Activated CD4-positive, alpha-beta T cell treated with anti-CD3 and anti-CD28 coated beads, Interleukin-2, amount 50 U/mL, for 48 hours (primary cell): ENCODE data around the gene DUSP5.
"Not testable (repeated sequence)": the region's sequence is repeated elsewhere in the genome, so short reads cannot be mapped to it uniquely, and the experiment has no call there.

Experiments used
- DNase-seq, 2 experiments: peaks; one replicate each; pipeline ENCODE4 v3.0.0-alpha.2; 2020

DUSP5 gene

DNA sequence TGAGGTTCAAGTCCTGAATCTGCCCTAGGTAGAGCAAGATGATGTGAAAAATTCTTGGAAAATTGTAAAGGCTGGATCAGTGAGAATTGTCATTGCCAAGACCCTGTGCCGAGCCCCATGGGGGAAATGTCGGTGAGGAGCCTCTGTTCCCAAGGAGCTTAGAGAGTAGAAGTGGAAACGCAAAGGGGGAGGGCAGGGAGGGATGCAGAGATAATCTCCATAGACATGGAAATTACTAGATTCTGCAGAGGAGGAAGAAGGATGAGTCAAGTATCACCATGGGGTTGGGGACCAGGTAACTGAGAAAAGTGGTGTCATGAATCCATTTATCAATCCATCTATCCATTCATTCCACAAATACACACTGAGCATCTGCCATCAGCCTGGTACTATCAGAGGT lies 26.0 kb downstream of the DUSP5 start:
- no peak for DNase-seq

DNA sequence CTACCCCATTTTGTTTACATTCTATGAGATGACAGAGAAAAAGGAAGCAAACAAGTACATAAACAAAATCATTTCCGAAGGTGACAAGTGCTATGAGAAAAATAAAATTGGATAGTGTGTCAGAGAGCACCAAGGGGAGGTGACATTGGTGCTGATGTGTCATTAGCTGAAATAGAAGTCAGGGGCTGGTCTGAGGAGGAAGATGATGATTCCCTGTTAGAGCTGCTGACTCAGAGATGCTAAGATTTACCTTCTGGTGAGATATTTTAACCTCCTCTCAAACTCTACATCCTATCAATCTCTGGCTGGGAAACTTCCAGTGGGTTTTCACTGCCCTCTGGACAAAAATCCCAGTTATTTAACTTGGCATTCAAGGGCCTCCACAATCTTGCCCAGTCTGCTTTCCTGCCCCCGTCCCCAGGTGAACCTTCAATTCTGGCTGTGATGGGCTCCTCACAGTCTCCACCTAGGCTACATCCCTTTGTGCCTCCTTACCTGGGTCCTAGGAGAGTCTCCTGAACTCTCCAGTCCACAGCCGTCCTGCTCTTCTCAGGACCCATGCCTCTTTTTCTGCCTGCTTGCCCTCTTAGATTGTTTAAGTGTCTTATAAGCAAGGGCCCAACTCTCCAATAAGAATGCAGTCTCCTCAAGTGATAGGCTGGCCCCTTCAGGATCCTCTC lies 26.6 kb downstream of the DUSP5 start:
- DNase-seq, result no peak

DNA sequence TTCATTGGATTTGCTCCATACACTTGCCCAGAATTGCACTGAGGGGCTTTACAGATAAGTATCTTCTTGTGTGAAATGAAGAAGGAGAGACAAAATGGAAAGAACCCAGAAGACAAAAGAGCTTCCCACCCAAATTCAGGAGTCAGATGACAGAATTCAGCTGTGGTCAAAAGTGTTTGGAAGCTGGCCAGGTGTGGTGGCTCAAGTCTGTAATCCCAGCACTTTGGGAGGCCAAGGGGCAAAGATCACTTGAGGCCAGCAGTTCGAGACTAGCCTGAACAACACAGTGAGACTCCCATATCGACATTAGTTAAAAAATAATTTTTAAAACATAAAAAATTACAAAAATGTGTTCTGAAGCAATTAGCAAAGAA lies 27.1 kb downstream of the DUSP5 start:
- DNase-seq, result no peak

DNA sequence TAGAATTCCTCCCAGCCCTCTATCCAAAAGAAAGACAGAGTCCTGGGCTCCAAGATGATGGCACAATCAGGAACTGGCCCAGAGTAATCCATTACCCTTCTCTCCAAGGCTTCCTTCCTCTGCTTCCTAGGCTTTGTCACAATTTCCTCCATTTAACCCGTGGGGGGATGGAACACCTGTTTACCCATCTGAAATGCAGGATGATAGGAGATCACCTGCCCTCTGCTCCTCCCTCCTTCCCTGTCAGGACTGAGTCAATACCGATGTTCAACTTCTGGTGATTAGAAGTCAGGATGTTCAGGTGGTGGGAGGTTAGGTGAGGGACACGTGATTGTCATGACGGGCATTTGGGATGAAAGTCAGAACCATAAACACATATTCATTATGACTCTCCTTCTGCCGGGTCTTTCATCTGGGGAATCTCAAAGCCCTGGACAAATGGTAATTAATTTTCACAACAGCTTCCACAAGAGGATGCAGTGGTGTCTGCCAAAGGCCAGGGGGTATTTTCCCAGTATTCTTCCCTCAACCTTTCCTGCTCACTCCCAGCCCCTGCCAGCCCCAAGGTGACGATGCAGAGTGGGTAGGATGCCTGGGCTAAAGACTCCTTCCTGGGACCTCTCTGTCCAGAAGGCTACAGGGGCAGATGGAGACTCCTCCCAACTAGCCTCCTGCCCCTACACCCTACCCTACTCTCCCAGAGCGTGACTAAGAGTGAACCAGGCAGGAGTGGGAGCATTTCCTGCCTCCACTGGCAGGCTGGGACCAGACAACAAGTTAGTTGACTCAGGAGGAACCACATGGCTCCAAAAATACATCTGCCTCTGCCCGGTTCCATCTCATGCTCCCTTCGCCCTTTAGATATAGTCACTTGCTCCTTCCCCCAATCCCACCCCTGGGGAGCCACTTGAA lies 27.9 kb downstream of the DUSP5 start:
- DNase-seq, result peak in 1 of 2 experiments; percentile 6

DNA sequence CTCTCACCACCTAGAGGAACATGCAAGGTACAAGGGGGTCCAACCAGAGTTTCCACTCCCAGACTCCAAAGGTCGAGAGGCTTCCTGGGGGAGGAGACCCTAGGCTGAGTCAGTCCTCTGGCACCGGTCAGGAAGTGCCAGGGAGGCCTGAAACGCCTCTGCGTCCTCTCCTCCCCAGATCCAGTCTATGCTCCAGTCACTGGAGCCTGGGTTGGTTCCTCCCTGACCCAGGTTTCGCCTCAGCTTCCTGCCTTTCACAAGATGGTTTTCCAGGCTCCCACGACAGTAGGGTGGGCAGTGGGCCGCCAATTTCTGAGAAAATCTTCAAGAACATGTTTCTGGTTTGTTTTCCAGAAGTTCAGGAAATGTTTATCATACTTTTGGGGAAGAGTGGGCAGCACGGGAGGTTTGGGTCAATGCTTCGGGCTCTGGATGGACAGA lies 30.0 kb downstream of the DUSP5 start:
- no peak for DNase-seq

DNA sequence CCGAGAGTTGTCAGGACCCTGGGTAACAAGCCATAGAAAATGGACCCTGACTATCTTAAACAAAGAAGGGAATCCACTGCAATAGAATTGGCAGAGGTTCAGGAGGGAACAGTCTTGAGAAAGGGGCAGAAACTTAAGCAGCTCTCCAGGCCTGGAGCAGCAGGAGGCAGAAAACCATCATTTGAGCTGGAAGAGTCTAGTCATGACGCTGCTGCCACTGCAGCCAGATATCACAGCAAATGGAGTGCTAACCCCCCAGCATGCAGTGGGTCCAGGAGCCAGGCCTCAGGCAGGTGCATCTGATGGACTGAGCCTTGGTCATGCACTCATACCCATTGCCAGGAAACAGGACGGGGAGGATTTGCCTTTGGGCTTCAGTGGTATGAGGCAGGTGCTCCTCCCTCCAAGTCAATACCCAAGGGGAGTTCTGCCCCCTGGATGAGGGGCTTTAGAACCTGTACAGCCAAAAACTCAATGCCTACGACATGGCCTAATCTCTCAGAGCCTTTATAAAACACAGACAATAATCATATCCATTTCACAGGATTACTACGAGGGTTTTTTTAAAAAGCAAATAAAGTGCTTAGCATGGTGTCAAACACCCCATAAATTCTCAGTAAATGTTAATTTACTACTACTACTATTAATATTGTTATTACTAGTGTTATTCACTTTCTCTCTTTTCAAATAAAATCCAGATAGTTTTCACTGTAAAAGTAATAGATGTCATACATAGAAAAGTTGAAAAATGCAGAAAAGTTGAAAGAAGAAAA lies 30.7 kb downstream of the DUSP5 start:
- DNase-seq, result no peak

DNA sequence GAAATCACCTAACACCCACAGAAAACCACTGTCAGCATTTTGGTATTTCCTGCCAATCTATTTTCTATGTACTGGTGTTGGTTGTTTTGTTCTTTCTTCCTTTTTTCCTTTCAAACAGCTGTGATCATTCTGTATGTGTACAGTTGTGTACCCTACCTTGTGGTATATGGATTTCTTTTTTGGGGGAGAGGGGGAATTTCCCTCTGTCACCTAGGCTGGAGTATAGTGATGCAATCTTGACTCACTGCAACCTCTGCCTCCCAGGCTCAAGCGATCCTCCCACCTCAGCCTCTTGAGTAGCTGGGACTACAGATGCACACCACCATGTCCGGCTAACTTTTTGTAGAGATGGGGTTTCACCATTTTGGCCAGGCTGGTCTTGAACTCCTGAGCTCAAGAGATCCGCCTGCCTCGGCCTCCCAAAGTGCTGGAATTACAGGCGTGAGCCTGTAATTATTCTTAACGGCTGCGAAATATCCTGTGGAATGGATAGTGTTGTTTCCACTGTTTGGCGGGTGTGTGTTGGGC lies 31.4 kb downstream of the DUSP5 start:
- peak; percentile 41 to 44 for DNase-seq

DNA sequence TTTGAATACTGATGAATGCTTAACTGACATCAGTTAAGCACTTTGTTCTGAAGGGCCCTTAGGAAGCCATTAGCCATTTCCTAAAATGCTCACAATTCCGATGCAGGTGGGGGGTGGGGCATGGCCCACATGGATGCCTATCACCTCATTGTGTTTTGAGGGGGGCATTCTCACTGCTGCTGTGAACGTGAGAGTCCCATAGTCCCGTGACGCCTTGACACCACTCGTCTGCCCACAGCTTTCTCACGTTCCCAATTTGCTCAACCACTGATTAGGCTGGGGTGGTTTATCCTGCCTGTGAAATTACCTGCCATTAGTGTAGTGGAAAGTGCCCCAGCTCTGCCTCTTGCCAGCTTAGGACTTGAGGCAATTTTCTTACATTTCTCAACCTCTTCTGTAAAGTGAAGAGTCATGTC lies 31.9 kb downstream of the DUSP5 start:
- peak; percentile 26 to 45 for DNase-seq

DNA sequence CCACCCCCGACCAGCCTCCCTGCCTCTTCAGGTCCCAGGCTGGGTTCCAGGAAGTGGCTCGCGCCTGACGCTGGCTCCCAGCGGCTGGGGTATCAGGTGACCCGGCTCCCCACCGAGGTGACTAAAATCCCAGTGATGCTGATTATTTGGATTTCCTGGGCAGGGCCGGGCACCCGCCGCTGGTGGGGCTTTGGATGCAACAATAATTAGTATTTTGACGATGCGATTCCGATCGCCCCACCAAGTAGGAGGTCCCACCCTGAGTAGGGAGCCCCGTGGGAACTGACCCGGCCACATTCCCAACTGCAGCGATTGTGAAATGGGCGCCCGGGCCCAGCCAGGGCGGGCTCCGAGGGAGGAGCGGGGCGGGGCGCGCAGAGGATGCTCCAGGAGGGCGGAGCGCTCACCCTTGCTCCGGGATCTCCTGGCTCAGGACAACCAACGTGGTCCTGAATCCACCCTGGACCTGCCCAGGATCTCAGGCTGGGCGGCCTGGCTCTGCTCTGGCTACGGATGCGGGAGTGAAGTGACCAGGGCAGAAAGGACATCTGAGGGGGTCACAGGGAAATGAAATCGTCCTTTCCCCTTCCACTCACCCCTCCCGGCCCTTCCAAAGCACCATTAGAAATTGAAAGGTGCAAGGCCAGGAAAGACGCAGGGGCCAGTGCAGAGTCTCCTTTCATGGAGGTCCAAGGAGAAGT lies 32.6 kb downstream of the DUSP5 start:
- peak in 1 of 2 experiments; percentile 31 for DNase-seq

DNA sequence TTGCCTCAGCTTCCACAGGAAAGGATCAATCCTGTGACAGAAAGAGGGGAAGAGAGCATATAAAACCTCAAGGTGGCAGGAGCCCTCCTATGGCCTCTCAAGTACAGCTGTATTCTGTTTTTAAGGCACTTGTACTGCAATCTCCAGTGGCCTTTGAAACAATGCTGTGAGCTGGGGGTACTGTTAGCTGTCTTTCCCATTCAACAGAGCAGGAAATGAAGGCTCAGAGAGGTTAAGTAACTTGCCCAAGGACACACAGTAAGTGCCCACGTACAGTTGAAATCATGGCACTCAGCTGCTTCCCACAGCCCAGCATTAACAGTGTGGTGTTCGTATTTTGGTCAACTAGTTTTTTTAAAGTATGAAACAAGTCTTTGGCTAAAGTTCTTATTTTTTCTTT lies 34.0 kb downstream of the DUSP5 start:
- DNase-seq, result no peak

DNA sequence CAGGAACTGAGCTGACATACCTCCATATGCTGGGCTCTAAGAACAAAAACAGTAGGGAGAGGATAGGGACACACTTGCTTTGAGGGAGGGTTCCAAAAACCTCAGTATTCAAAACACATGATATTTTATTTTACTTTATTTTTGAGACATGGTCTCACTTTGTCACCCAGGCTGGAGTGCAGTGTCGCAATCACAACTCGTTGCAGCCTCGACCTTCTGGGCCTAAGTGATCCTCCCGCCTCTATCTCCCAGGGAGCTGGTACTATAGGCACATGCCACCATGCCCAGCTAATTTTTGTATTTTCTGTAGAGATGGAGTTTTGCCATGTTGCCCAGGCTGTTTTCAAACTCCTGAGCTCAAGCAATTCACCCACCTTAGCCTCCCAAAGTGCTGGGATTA lies 34.9 kb downstream of the DUSP5 start:
- not testable (repeated sequence) for DNase-seq

DNA sequence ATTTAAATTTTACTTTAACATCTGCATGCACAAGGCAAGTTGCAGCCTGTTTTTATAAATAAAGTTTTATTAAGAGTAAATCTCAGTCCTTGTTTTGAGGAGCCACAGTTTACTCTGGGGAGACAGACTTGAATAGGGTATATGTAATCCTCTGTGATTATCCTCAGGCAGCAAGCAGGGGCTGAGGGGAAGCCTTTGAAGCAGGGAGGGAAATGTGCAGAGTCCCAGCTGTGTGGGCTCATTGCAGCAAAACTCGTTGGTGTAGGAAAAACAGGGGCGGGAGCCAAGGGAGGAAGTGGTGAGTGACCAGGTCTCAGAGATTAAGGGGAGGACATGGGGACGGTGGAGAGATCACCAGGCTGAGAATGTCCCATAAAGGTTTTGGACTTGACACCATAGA lies 35.4 kb downstream of the DUSP5 start:
- no peak for DNase-seq

DNA sequence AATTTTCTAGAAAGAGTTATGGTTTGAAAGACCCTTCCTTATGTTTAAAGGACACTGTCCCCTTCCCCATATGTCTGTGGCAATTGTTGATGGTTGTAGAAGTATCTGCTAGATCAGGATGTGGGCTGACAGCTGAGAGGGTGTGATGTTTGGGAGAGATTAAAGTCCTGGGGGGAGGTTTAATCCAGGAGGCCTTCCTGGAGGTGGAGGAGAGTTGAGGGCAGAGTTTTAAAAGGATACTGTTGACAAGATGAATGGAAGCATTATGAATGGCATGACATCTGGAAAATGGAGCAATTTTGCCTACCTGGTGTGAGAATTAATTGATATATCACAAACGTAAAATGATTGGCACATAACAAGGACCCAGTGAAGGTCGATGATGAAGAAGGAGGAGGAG lies 36.9 kb downstream of the DUSP5 start:
- DNase-seq, result no peak

DNA sequence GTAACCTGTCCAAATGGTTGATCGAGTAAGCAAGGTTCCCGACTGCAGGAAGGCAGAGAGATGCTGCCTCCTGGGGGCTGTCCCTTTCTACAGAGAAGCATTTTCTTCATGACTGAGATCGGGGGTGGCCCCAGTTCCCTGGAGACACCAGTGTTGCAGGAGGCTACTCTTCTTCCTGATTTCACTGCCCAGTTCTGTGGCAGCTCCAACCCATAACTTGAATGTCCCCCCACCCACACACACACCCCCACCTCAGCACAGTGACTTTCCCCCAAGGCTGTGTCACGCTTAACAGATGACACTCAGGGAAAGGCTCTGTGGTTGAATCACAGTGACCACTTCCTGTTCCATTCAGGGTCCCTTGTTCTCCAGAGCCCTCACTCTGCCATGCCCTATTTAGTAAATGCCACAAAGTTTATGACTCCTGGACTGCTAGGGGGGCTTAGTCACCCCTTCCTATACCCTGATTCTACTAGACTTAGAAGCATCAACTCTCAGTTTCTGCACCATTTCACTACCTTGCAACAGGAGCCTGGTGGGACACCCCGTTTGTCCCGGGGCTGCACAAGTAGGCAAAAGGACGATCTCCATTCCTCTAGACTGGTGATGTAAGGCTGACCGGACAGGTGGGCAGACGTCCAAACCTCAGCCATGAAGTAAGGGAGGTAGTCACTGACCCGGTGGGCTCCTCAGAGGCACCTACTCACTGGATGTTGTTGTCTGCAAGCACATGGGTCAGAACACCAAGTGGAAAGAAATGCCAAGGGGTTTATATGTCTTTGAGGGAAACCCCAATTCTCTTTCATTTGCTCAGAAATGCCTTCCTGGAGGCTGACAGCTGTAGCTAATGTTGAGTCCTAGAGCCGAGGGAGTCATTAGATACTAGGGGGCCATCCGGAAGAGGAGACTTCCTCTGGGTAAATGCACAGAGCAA lies 38.5 kb downstream of the DUSP5 start:
- peak; percentile 78 to 84 for DNase-seq

DNA sequence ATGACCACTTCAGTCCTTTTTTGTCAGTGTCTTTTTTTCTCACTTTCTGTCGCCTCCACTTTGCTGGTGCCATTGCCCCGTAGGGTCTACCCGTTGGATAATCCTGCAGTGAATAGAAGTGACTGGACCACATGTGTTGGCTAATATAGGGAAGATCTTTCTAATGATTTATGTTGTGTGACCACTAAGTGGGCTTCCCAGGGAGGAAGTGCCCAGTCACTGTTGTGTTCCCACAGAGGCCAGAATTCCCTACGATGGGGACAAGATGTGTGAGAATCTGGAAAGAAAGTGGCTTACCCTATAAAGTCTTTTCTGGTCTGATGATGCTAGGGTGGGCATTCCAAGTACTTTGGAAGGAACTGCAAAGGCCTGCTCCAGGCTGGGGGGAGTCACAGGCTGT lies 41.4 kb downstream of the DUSP5 start:
- DNase-seq, result no peak

DNA sequence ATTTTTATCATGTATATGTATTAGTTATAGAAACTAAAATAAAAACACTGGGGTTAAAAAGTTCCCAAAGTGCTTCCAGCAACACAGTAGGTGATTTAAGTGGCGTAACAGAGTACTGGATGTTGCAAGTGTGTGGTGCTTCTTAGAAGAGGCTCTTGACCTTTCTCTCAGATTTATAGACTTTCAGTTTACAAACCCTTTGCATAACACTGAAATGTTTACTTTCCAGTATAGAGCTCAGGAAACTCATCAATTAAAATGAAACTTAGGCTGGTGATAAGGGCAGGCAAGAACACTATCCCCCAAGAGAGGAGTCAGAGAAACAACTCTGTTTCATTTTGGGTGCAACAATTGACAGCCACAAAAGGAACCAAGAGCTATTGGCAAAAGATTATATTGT lies 42.3 kb downstream of the DUSP5 start:
- no peak for DNase-seq

DNA sequence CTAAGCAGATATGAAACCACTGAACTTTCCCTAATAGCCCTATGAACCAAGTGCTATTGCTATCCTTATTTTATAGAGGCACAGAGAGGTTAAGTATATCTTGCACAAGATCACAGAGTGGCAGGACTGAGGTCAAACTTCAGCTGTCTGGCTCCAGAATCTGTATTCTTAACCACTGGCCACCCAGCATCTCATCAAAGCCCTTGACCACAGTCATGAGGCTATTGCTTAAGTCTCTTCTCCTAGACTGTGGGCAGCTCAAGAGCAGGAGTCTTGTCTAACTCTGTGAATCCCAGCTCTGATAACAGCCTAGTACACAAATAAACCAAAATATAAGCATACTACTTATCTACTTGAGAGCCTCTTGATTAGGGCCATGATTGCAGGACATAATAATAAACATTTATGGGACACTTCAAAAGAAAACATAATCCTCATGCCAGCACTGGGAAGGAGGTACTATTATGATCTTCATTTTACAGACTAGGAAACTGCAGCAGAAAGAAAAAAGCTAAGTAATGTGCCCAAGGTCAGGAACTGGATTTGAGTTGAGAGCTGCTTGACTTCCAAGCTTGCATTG lies 47.3 kb downstream of the DUSP5 start:
- no peak for DNase-seq

DNA sequence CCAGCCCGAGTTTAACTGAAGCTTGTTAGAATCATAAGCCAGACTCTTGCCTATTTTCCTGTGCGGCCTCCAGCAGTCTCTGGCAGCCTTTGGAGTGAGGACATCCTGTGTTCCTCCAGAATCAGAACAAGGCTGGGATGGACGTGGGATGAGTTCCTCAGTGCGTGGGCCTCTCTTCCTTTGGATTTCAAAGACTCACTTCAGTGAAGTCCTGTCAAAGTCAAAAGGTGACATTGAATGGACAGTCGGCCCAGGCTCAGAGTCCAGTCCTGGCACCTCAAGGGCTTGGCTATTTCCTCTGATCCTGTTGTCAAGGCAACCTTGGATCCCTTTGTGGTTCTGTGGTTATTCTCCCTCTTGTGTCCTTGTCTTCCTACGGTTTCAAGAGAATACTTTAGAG lies 48.4 kb downstream of the DUSP5 start:
- DNase-seq, result no peak

DNA sequence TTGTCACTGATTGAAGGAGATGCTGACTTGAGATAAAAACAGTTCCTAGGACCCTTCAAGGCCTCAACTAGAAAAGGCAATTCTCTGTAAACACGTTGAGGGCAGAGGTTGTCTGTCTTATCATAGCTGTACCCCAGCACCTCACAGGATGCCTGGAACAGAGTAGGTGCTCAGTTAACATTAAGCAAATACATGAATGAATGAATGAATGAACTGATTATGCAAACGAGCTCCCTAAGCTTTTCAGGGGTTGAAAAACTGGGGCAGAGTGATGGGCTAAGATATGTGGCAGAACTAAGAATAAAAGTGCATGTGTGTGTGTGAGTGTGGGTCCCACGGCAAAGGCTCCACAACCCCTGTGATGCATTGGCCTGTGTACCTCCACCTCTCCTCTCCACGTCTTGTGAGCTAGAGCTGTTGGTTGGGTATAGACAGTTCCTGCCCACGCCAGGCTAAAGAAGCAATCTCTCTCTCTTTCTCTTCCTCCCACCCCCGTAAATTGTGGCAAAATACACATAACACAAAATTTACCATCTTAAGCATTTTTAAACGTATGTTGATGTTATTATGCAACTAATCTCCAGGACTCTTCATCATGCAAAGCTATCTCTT lies 48.9 kb downstream of the DUSP5 start:
- no peak for DNase-seq

DNA sequence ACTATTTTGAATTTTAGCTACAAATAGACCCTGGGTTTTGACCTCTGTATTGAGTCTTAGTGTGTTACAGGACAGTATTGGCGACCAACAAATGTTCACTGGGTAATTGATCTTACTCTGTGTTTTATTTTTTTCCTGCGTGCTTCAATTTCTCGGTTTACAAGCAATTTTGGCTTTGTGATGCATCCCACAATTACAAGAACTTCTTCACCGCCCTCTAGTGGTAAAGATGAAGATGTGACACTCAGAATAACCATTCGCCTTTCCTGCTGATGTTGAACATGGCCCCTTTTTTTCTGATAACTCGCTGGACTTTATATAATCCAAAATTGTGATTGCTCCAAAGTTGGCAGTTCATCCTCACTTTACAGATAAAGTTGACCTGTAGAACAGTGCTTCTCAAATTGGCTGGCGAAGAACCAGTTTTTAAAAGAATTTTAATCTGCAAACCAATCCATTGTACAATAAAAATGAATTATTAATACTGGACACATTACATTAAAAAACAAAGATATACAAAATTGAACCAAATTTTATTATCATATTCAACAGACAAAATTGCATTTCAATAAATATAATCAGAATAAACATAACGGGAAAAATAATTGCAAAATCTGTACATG lies 49.5 kb downstream of the DUSP5 start:
- DNase-seq, result no peak
